Measurements from ENCODE around the gene COL7A1. TPM values are rescaled to one million over a fixed set of nuclear protein-coding genes. Genes with fewer than 3 reads are reported as not detected.

COL7A1 gene
- polyA plus RNA-seq, 1 donor, result 121 TPM

DNA sequence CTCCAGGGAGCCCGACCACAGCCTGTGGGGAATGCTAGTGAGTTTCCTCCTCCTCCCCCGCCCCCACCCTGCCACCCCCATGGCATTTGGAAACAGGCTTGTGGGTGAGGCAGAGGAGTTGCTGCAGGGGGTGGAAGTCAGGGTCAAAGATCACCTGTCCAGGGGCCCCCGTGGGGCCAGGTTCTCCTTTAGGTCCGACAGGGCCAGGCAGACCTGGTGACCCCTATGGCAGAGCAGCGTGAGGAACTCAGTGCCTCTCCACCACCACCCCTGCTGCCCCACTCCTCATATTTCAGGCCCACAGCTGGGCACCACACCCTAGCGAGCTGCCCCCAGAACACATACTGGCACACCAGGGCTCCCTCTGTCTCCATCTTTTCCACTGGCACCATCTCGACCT is 22.6 kb downstream of the COL7A1 start:
- no CpG with 5 or more reads among the region's 7 CpGs for WGBS (ENCODE audit: insufficient coverage, low lambda C conversion rate)
- peaks cover 15% of the 10 kb centered on the region for H3K4me1 ChIP-seq (ENCODE audit: control insufficient read depth, insufficient read depth, low read length)
- H3K27me3 ChIP-seq (ENCODE audit: control insufficient read depth, insufficient read depth, low read length), result no peaks in the 10 kb centered on the region
- no peak overlapping the region for H3K4me3 ChIP-seq (ENCODE audit: low read length)
- no peak for DNase-seq
- H3K36me3 ChIP-seq (ENCODE audit: control insufficient read depth, insufficient read depth, low read length), result peaks cover 7% of the 10 kb centered on the region
- no peak overlapping the region for H3K27ac ChIP-seq (ENCODE audit: low read length)
- no peaks in the 10 kb centered on the region for H3K9me3 ChIP-seq (ENCODE audit: control insufficient read depth, low read depth, low read length)

GRCh38 chr3:48571938-48572337 is 23.2 kb downstream of the COL7A1 start:
- no peaks in the 10 kb centered on the region for H3K27me3 ChIP-seq (ENCODE audit: control insufficient read depth, insufficient read depth, low read length)
- no peak overlapping the region for H3K4me3 ChIP-seq (ENCODE audit: low read length)
- whole genome bisulfite sequencing (ENCODE audit: insufficient coverage, low lambda C conversion rate), result no CpG with 5 or more reads among the region's 12 CpGs
- DNase-seq, result no peak
- no peak overlapping the region for H3K27ac ChIP-seq (ENCODE audit: low read length)
- H3K36me3 ChIP-seq (ENCODE audit: control insufficient read depth, insufficient read depth, low read length), result peaks cover 3% of the 10 kb centered on the region
- peaks cover 15% of the 10 kb centered on the region for H3K4me1 ChIP-seq (ENCODE audit: control insufficient read depth, insufficient read depth, low read length)
- no peaks in the 10 kb centered on the region for H3K9me3 ChIP-seq (ENCODE audit: control insufficient read depth, low read depth, low read length)

- DNase-seq, result no peak
- Histone ChIP-seq H3K9me3 (ENCODE audit: control insufficient read depth, low read depth, low read length) (no peaks in the 10 kb centered on the region), H3K4me3 (ENCODE audit: low read length) (no peak overlapping the region), H3K36me3 (ENCODE audit: control insufficient read depth, insufficient read depth, low read length) (peaks cover 7% of the 10 kb centered on the region), H3K4me1 (ENCODE audit: control insufficient read depth, insufficient read depth, low read length) (peaks cover 15% of the 10 kb centered on the region), H3K27ac (ENCODE audit: low read length) (no peak overlapping the region), H3K27me3 (ENCODE audit: control insufficient read depth, insufficient read depth, low read length) (no peaks in the 10 kb centered on the region)
- WGBS (ENCODE audit: insufficient coverage, low lambda C conversion rate), result no CpG with 5 or more reads among the region's 18 CpGs
Observed at GRCh38 chr3:48569808-48570450, 25.2 kb downstream of the COL7A1 start.

GRCh38 chr3:48569400-48569799 is 25.7 kb downstream of the COL7A1 start:
- WGBS (ENCODE audit: insufficient coverage, low lambda C conversion rate), result no CpG with 5 or more reads among the region's 10 CpGs
- Histone ChIP-seq H3K36me3 (ENCODE audit: control insufficient read depth, insufficient read depth, low read length) (peaks cover 7% of the 10 kb centered on the region), H3K4me3 (ENCODE audit: low read length) (no peak overlapping the region)

GRCh38 chr3:48568476-48568875 is 26.7 kb downstream of the COL7A1 start:
- H3K27ac ChIP-seq (ENCODE audit: low read length), result no peak overlapping the region
- no peak for DNase-seq
- H3K4me1 ChIP-seq (ENCODE audit: control insufficient read depth, insufficient read depth, low read length), result peaks cover 15% of the 10 kb centered on the region
- no peak overlapping the region for H3K4me3 ChIP-seq (ENCODE audit: low read length)
- peaks cover 7% of the 10 kb centered on the region for H3K36me3 ChIP-seq (ENCODE audit: control insufficient read depth, insufficient read depth, low read length)
- no CpG with 5 or more reads among the region's 7 CpGs for WGBS (ENCODE audit: insufficient coverage, low lambda C conversion rate)
- no peaks in the 10 kb centered on the region for H3K9me3 ChIP-seq (ENCODE audit: control insufficient read depth, low read depth, low read length)
- H3K27me3 ChIP-seq (ENCODE audit: control insufficient read depth, insufficient read depth, low read length), result no peaks in the 10 kb centered on the region

More at GRCh38 chr3:48569400-48569799, 25.7 kb downstream of the COL7A1 start:
- DNase-seq, result no peak
- Histone ChIP-seq H3K9me3 (ENCODE audit: control insufficient read depth, low read depth, low read length) (no peaks in the 10 kb centered on the region), H3K4me1 (ENCODE audit: control insufficient read depth, insufficient read depth, low read length) (peaks cover 15% of the 10 kb centered on the region), H3K27me3 (ENCODE audit: control insufficient read depth, insufficient read depth, low read length) (no peaks in the 10 kb centered on the region), H3K27ac (ENCODE audit: low read length) (no peak overlapping the region)

DNA sequence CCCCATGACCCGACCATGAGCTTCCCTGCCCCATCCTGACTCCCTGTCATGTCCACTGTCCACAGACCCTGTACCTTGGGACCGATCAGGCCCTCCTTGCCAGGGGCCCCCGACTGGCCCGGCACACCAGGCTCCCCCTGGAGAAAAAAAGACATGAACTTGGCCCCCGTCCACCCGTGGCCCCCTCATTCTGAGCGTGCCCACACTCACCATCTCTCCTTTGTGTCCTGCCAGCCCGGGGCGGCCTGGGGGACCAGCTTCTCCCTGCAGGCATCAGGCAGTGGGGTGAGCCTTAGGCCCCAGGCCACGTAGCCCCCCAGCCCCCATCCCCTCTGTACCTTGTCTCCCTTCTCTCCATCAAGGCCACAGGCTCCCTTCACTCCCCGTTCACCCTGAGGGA is 27.6 kb downstream of the COL7A1 start:
- Histone ChIP-seq H3K27ac (ENCODE audit: low read length) (no peak overlapping the region), H3K4me3 (ENCODE audit: low read length) (no peak overlapping the region), H3K9me3 (ENCODE audit: control insufficient read depth, low read depth, low read length) (no peaks in the 10 kb centered on the region), H3K36me3 (ENCODE audit: control insufficient read depth, insufficient read depth, low read length) (peaks cover 7% of the 10 kb centered on the region), H3K27me3 (ENCODE audit: control insufficient read depth, insufficient read depth, low read length) (no peaks in the 10 kb centered on the region), H3K4me1 (ENCODE audit: control insufficient read depth, insufficient read depth, low read length) (peaks cover 8% of the 10 kb centered on the region)
- WGBS (ENCODE audit: insufficient coverage, low lambda C conversion rate), result no CpG with 5 or more reads among the region's 11 CpGs
- DNase-seq, result no peak

- H3K9me3 ChIP-seq (ENCODE audit: control insufficient read depth, low read depth, low read length), result no peaks in the 10 kb centered on the region
- WGBS (ENCODE audit: insufficient coverage, low lambda C conversion rate), result no CpG with 5 or more reads among the region's 5 CpGs
- H3K27ac ChIP-seq (ENCODE audit: low read length), result no peak overlapping the region
- no peak overlapping the region for H3K4me3 ChIP-seq (ENCODE audit: low read length)
- no peak for DNase-seq
- peaks cover 7% of the 10 kb centered on the region for H3K36me3 ChIP-seq (ENCODE audit: control insufficient read depth, insufficient read depth, low read length)
- no peaks in the 10 kb centered on the region for H3K27me3 ChIP-seq (ENCODE audit: control insufficient read depth, insufficient read depth, low read length)
- peaks cover 4% of the 10 kb centered on the region for H3K4me1 ChIP-seq (ENCODE audit: control insufficient read depth, insufficient read depth, low read length)
Observed at GRCh38 chr3:48567090-48567489, 28.0 kb downstream of the COL7A1 start.

- H3K4me1 ChIP-seq (ENCODE audit: control insufficient read depth, insufficient read depth, low read length), result no peaks in the 10 kb centered on the region
- H3K9me3 ChIP-seq (ENCODE audit: control insufficient read depth, low read depth, low read length), result no peaks in the 10 kb centered on the region
- DNase-seq, result no peak
- WGBS (ENCODE audit: insufficient coverage, low lambda C conversion rate), result no CpG with 5 or more reads among the region's 9 CpGs
- no peaks in the 10 kb centered on the region for H3K27me3 ChIP-seq (ENCODE audit: control insufficient read depth, insufficient read depth, low read length)
- peaks cover 7% of the 10 kb centered on the region for H3K36me3 ChIP-seq (ENCODE audit: control insufficient read depth, insufficient read depth, low read length)
- H3K4me3 ChIP-seq (ENCODE audit: low read length), result no peak overlapping the region
- no peak overlapping the region for H3K27ac ChIP-seq (ENCODE audit: low read length)
Observed at GRCh38 chr3:48566401-48566760, 28.7 kb downstream of the COL7A1 start.

GRCh38 chr3:48565591-48566400 is 29.3 kb downstream of the COL7A1 start:
- Histone ChIP-seq H3K4me1 (ENCODE audit: control insufficient read depth, insufficient read depth, low read length) (peaks cover 2% of the 10 kb centered on the region), H3K9me3 (ENCODE audit: control insufficient read depth, low read depth, low read length) (no peaks in the 10 kb centered on the region), H3K4me3 (ENCODE audit: low read length) (no peak overlapping the region), H3K27me3 (ENCODE audit: control insufficient read depth, insufficient read depth, low read length) (no peaks in the 10 kb centered on the region), H3K36me3 (ENCODE audit: control insufficient read depth, insufficient read depth, low read length) (peaks cover 7% of the 10 kb centered on the region), H3K27ac (ENCODE audit: low read length) (no peak overlapping the region)
- DNase-seq, result no peak
- 60% methylated on average over 1 of the region's 7 CpGs for WGBS (ENCODE audit: insufficient coverage, low lambda C conversion rate)

DNA sequence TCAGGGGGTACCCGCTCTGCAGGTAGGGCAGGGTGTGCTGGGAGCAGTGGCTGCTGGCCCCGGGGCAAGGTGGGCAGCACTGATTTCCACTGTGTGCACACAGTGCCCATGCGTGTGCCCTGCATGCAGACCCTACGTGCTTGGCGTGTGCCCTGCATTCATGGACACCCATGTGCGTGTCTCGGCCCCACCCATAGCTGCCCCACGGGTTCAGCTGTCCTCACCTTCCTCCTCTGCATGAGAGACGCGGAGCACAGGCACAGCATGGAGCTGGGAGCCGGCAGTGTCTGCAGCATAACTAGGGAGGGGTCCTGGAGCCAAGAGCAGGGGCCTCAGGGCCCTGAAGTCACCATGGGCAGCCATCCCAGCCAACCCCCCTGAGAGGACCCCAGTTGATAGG is 29.9 kb downstream of the COL7A1 start:
- Histone ChIP-seq H3K27ac (ENCODE audit: low read length) (no peak overlapping the region), H3K36me3 (ENCODE audit: control insufficient read depth, insufficient read depth, low read length) (peaks cover 7% of the 10 kb centered on the region), H3K27me3 (ENCODE audit: control insufficient read depth, insufficient read depth, low read length) (no peaks in the 10 kb centered on the region), H3K4me3 (ENCODE audit: low read length) (no peak overlapping the region), H3K4me1 (ENCODE audit: control insufficient read depth, insufficient read depth, low read length) (peaks cover 2% of the 10 kb centered on the region), H3K9me3 (ENCODE audit: control insufficient read depth, low read depth, low read length) (no peaks in the 10 kb centered on the region)
- no peak for DNase-seq
- no CpG with 5 or more reads among the region's 11 CpGs for WGBS (ENCODE audit: insufficient coverage, low lambda C conversion rate)

All from large intestine (tissue), 3 donors.